ENCODE measurements around the gene VAMP2. TPM values are rescaled to one million over a fixed set of nuclear protein-coding genes. Genes with fewer than 3 reads are reported as not detected.

The VAMP2 gene
- total and polyA plus RNA-seq, 2 donors (not counting 1 experiment from before 2014, with no cell fraction given) = 162 to 209 TPM

DNA sequence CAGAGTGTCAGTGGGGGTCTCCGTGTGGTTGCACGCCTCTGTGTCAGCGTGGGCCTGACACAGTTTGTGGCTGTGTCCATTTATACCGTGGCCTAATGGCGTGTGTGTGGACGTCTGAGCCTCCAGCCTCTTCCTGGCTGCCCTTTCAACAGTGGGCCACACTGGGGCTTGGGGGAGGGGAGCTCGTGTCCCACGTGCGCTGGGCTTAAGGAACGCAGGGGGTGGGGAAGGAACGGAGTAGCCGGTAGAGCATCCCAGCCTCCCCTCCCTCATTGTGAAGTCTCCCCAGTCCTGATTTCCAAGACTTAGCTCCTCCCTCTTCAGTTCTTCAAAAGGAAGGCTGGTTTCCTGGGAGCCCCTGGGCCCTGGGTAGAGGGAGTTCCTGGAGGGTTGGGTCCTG, 29.3 kb downstream of the VAMP2 start:
- no peaks in the 10 kb centered on the region for H3K79me2 ChIP-seq (ENCODE audit: control insufficient read depth, insufficient read depth, low read length)
- ATAC-seq (ENCODE audit: low read depth) (no peak), DNase-seq (no peak)
- no peak overlapping the region for H3K9ac ChIP-seq (ENCODE audit: low read length)
- no peak overlapping the region for H3K4me2 ChIP-seq (replicated peaks; ENCODE audit: low read depth, low read length, poor library complexity, severe bottlenecking)
- no peaks in the 10 kb centered on the region for H4K20me1 ChIP-seq (ENCODE audit: control insufficient read depth, insufficient read depth, low read length, poor library complexity, severe bottlenecking)
- whole genome bisulfite sequencing (ENCODE audit: insufficient coverage) = 93% methylated on average over 6 of the region's 12 CpGs
- Mint-ChIP-seq H3K4me3 (no peak overlapping the region), H3K9me3 (ENCODE audit: insufficient read depth) (no peaks in the 10 kb centered on the region), H3K4me1 (no peaks in the 10 kb centered on the region), H3K27ac (no peak overlapping the region), H3K27me3 (no peaks in the 10 kb centered on the region)
- H3K4me3 ChIP-seq (ENCODE audit: control extremely low read depth in 1 of 5, extremely low read depth in 1 of 5, insufficient read depth in 1 of 5, low read depth in 2 of 5, low read length in 4 of 5) = no peak overlapping the region
- ChIA-PET CTCF (interaction anchor here (0.9 to 3.2 kb wide), 2 partner anchors 10 to 56 kb away, joined by 3 to 12 read pairs; partner anchors contain the start of gene HES7), POLR2A (no interaction called here)
- TF ChIP-seq CTCF (IDR thresholded peaks at IDR 0.05) (no peak), EZH2 (IDR thresholded peaks at IDR 0.05; ENCODE audit: borderline replicate concordance, insufficient read depth, low read depth, low read length, poor library complexity, severe bottlenecking) (no peak)
- no peak overlapping the region for H2AFZ ChIP-seq (ENCODE audit: insufficient read depth, low read depth, low read length, poor library complexity, severe bottlenecking)
- peaks cover 0 to 3% (median 0%) of the 10 kb centered on the region in 4 experiments for H3K27me3 ChIP-seq (replicated peaks in 1 of 4; ENCODE audit: control extremely low read depth in 1 of 4, control insufficient read depth in 3 of 4, insufficient read depth in 4 of 4, low read length in 3 of 4)
- H3K27ac ChIP-seq (ENCODE audit: low read length in 2 of 2) = no peak overlapping the region
- peaks cover 5 to 9% of the 10 kb centered on the region in 2 donors for H3K4me1 ChIP-seq (ENCODE audit: control insufficient read depth in 2 of 2, insufficient read depth in 2 of 2, low read length in 2 of 2)
- H3K36me3 ChIP-seq (replicated peaks in 1 of 2; ENCODE audit: control extremely low read depth in 1 of 2, control insufficient read depth in 1 of 2, extremely low read depth in 1 of 2, insufficient read depth in 2 of 2, low read length in 1 of 2) = no peaks in the 10 kb centered on the region
- intact Hi-C loops (cut with micrococcal nuclease) = no loop called here
- no peaks in the 10 kb centered on the region for H3K9me3 ChIP-seq (ENCODE audit: control extremely low read depth in 1 of 3, control insufficient read depth in 2 of 3, insufficient read depth in 1 of 3, low read length in 2 of 3)

DNA sequence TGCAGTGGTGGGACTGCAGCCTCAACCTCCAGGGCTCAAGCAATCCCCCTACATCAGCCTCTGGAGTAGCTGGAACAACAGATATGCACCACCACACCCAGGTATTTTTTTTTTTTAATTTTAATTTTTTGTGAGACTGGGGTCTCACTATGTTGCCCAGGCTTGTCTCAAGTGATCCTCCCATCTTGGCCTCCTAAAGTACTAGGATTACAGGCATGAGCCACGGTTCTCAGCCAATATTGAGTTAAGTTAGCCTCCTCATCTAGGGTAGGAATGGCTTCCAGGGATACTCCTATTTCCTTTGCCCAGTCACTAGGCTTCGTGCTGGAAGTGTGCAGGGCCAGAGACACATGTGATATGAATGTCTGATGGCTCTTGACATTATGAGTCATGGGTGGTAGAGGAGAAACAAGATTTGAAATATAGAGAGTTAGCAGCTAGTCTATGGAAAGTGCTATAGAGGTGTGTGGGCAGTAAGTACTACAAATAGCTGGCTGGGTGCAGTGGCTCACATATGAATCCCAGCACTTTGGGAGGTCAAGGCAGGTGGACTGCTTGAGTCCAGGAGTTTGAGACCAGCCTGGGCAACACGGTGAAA, 30.8 kb downstream of the VAMP2 start:
- CTCF ChIA-PET = interaction anchor here (0.8 to 3.2 kb wide), 4 partner anchors 9 to 169 kb away, joined by 3 to 12 read pairs (median 6); partner anchors contain the start of gene HES7
- H3K4me1 Mint-ChIP-seq = peaks cover 4% of the 10 kb centered on the region
- Histone ChIP-seq H3K27me3 (replicated peaks in 1 of 4; ENCODE audit: control extremely low read depth in 1 of 4, control insufficient read depth in 3 of 4, insufficient read depth in 4 of 4, low read length in 3 of 4) (peaks cover 0 to 7% (median 0%) of the 10 kb centered on the region in 4 experiments), H4K20me1 (ENCODE audit: control insufficient read depth, insufficient read depth, low read length, poor library complexity, severe bottlenecking) (no peaks in the 10 kb centered on the region), H3K27ac (ENCODE audit: low read length in 2 of 2) (no peak overlapping the region), H3K9me3 (ENCODE audit: control extremely low read depth in 1 of 3, control insufficient read depth in 2 of 3, insufficient read depth in 1 of 3, low read length in 2 of 3) (no peaks in the 10 kb centered on the region), H3K4me2 (replicated peaks; ENCODE audit: low read depth, low read length, poor library complexity, severe bottlenecking) (no peak overlapping the region), H3K9ac (ENCODE audit: low read length) (no peak overlapping the region), H3K36me3 (replicated peaks in 1 of 2; ENCODE audit: control extremely low read depth in 1 of 2, control insufficient read depth in 1 of 2, extremely low read depth in 1 of 2, insufficient read depth in 2 of 2, low read length in 1 of 2) (no peaks in the 10 kb centered on the region), H3K79me2 (ENCODE audit: control insufficient read depth, insufficient read depth, low read length) (no peaks in the 10 kb centered on the region), H3K4me1 (ENCODE audit: control insufficient read depth in 2 of 2, insufficient read depth in 2 of 2, low read length in 2 of 2) (peaks cover 4 to 6% of the 10 kb centered on the region in 2 donors), H3K4me3 (ENCODE audit: control extremely low read depth in 1 of 5, extremely low read depth in 1 of 5, insufficient read depth in 1 of 5, low read depth in 2 of 5, low read length in 4 of 5) (no peak overlapping the region), H2AFZ (ENCODE audit: insufficient read depth, low read depth, low read length, poor library complexity, severe bottlenecking) (no peak overlapping the region)
- intact Hi-C loops (cut with micrococcal nuclease) = no loop called here
- POLR2A ChIA-PET = interaction anchor here (0.6 to 0.7 kb wide), 2 partner anchors 597 to 866 kb away, joined by 3 to 4 read pairs; no protein-coding TSS in a partner anchor
- no peak for TF ChIP-seq CTCF (IDR thresholded peaks at IDR 0.05)
- TF ChIP-seq EZH2 (IDR thresholded peaks at IDR 0.05; ENCODE audit: borderline replicate concordance, insufficient read depth, low read depth, low read length, poor library complexity, severe bottlenecking) = no peak
- ATAC-seq (ENCODE audit: low read depth) = no peak
- H3K9me3 Mint-ChIP-seq (ENCODE audit: insufficient read depth) = no peaks in the 10 kb centered on the region
- 62% methylated on average over 2 of the region's 3 CpGs for WGBS (ENCODE audit: insufficient coverage)
- peaks cover 4% of the 10 kb centered on the region for H3K27me3 Mint-ChIP-seq
- DNase-seq = no peak
- H3K27ac Mint-ChIP-seq = no peak overlapping the region
- H3K4me3 Mint-ChIP-seq = no peak overlapping the region

Data from B cell (primary cell).